ENCODE measurements around the gene ATG5.
"Not testable (repeated sequence)": the region's sequence is repeated elsewhere in the genome, so short reads cannot be mapped to it uniquely, and the experiment has no call there.

Gene ATG5

GRCh38 chr6:106309766-106310373 lies 15.7 kb downstream of the ATG5 start:
- DNase-seq, result no peak

GRCh38 chr6:106308985-106309384 lies 16.6 kb downstream of the ATG5 start:
- no peak for DNase-seq

DNA sequence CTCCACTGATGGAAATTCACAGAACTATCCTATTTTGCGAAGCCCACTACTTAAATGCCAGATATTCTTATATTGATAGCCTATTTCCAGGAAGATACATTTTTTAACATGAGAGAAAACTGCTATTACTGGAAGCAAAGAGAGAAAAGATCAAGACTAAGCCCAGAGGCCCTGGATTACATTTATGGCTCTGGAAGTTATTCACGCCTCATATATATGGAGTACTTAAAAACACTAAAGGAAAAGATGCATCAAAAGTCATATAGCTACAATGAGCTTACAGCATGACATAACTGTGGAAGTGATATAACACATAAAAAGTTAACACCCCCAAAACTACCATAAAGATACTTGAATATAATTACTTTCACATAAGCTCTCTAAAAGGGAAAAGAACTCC lies 19.8 kb downstream of the ATG5 start:
- no peak for DNase-seq

DNA sequence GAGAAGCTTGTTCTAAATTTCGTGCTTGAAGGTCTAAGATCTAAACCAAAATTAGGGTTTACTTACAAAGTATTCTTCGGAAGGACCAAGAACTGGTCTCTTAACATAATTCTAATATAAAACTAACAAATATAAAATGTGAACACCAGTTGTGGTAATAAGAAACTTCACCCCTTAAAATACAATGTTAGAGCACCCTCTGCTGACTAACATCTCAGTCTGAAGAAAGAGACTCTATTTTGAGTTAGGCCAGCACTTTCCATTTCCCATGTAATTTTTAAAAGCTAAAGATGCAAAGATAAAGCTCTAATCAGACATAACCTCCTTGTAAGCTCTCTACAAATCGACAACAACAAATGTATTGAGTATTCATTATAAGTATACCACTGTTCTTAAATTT lies 24.6 kb downstream of the ATG5 start:
- DNase-seq, result no peak

- DNase-seq, result no peak
Measured at GRCh38 chr6:106300020-106300780, 25.4 kb downstream of the ATG5 start.

DNA sequence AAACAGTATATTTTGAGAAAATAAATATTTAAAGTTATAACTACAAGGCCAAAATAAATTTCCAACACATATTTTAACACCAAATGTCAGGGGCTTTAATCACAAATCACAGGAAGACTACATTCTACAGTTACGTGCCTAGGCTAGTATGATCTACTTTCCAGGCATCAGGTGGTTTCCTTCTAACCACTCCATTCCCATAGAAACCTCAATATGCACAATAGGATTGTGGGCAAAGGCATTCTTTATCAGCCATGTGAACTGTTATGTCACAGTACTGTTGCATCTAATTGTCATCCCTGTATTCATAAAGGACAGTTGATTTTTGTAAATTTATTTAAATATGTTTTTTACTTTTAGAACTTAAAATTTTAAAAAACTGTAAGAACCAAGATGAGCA lies 32.4 kb downstream of the ATG5 start:
- no peak for DNase-seq

- no peak for DNase-seq
Measured at GRCh38 chr6:106290954-106291353, 34.6 kb downstream of the ATG5 start.

DNA sequence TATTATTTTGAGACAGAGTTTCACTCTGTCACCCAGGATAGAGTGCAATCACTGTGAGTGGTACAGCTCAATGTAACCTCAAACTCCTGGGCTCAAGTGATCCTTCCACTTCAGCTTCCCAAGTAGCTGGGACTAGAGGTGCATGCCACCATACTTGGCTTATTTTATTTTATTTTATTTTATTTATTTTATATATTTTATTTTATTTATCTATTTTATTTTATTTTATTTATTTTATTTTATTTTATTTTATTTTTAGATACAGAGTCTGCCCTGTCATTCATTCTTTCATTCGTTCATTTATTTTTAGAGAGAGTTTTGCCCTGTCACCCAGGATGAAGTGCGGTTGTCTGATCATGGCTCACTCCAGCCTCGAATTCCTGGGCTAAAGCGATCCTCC lies 35.5 kb downstream of the ATG5 start:
- no peak for DNase-seq

- no peak for DNase-seq
Measured at GRCh38 chr6:106287215-106287614, 38.3 kb downstream of the ATG5 start.

GRCh38 chr6:106286746-106287145 lies 38.8 kb downstream of the ATG5 start:
- no peak for DNase-seq

GRCh38 chr6:106283481-106283880 lies 42.1 kb downstream of the ATG5 start:
- DNase-seq, result no peak

DNA sequence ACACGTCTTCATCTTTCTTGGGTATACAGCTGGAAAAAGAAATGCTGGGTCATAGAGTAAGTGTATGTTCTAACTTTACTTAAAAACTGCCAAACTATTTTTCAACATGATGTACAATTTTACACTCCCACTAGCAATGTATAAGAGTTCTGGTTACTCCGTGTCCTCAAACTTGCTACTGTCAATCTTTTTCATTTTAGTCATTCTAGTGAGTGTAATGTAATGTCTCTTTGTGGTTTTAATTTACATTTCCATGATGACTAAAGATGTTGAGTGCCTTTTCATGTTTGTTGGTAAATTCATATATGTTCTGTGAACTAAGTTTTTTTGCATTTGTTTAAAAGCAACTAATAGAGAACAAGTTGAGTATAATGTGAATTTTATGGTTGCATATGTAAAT lies 43.9 kb downstream of the ATG5 start:
- DNase-seq, result no peak

DNA sequence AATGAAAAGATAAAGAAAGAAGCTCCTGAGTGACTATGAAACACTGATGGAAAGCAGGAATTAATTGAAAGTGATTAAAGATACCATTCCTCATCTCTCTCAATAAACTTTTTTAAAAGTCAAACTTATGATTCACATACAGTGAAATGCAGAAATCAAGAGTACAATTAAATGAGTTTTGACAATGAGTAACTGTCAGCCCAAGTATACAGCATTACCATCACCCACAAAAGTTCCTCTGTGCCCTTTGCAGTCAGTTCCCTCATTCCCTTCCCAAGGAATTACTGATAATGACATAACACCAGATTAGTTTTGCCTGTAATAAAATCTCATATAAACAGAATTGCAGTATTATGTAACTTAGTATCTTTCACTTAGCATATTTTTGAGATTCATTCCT lies 44.5 kb downstream of the ATG5 start:
- no peak for DNase-seq

GRCh38 chr6:106279179-106279578 lies 46.4 kb downstream of the ATG5 start:
- DNase-seq, result no peak

- no peak for DNase-seq
Measured at GRCh38 chr6:106275692-106276091, 49.9 kb downstream of the ATG5 start.

DNA sequence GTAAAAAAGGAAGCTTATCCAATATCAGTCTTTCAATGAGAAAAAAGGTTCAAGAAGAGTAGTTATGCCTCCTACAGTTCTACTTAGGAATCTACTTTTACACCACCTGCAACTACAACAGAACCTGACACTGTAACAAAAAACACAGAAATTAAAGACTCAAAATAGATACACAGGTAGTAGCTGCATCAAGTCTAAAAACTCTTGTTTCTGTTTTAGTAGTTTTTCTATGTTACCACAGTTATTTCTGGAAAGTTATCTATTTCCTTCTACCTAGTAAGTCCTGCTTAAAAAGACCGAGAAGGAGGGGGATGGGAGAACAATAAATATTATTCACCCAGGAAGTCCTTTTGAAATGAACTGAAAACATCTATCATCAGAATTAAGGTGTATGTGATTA lies 52.5 kb downstream of the ATG5 start:
- no peak for DNase-seq

GRCh38 chr6:106272287-106272686 lies 53.3 kb downstream of the ATG5 start:
- no peak for DNase-seq

- no peak for DNase-seq
Measured at GRCh38 chr6:106270414-106270813, 55.1 kb downstream of the ATG5 start.

GRCh38 chr6:106269268-106269919 lies 56.2 kb downstream of the ATG5 start:
- DNase-seq, result not testable (repeated sequence)

- DNase-seq, result not testable (repeated sequence)
Measured at GRCh38 chr6:106268500-106268899, 57.1 kb downstream of the ATG5 start.

GRCh38 chr6:106264433-106264832 lies 61.1 kb downstream of the ATG5 start:
- not testable (repeated sequence) for DNase-seq

DNA sequence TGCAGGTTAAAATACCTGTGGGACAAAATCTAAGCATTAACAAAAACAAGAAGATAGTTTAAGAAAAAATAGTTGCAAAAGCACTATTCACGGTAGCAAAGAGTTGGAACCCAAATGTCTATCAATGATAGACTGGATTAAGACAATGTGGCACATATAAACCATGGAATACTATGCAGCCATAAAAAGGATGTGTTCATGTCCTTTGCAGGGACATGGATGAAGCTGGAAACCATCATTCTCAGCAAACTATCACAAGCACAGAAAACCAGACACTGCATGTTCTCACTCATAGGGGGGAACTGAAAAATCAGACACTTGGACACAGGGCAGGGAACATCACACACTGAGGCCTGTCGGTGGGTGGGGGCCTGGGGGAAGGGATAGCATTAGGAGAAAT lies 65.8 kb downstream of the ATG5 start:
- DNase-seq, result not testable (repeated sequence)

DNA sequence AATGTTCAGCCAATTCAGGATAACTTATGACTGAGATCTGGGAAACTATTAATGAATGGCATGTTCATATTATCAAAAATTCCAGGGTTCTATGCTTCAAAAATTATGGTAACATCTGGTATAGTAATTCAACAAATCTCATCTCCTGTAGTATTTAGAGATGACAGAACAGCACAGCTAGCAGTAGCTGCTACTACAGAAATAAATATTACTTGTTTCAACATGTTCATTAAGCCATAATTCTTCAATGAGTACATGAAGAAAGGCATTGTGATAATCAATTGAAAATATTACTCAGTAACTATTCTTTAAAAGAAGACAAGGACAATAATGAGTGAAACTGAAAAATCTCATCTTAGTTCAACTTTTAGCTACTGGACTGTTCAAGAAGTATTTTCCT lies 66.8 kb downstream of the ATG5 start:
- no peak for DNase-seq

GRCh38 chr6:106257195-106257594 lies 68.4 kb downstream of the ATG5 start:
- no peak for DNase-seq
